CD4-positive, alpha-beta memory T cell (primary cell): ENCODE measurements around the gene MTUS2. TPM values are rescaled to one million over a fixed set of nuclear protein-coding genes. Genes with fewer than 3 reads are reported as not detected.

Source experiments
- CTCF ChIA-PET: fragments of 350-600 bp; sonication (Branson Sonifier 250); formaldehyde crosslinking; loops from one replicate; lab custom pipeline; 2021; ENCODE audit warnings: inconsistent platforms; ENCODE audit not compliant: partially characterized antibody; lab: Charles Lee
- POLR2A ChIA-PET: fragments of 350-600 bp; sonication (Branson Sonifier 250); formaldehyde crosslinking; loops from one replicate; lab custom pipeline; 2021; ENCODE audit not compliant: partially characterized antibody; lab: Charles Lee
- DNase-seq, 5 donors: peaks; one replicate each; pipeline versions ENCODE4 v3.0.0 to v3.0.0-alpha.2; 2020 to 2022; ENCODE audit warnings: mixed read lengths in 1 of 5
- H3K27ac ChIP-seq: one replicate; pipeline ENCODE4 v1.7.0; 2013; ENCODE audit warnings: low read depth, low read length
- H3K27me3 ChIP-seq: 2 replicates; pipeline ENCODE4 v1.7.0; 2013; ENCODE audit warnings: mild to moderate bottlenecking, low read length, moderate library complexity; ENCODE audit not compliant: insufficient read depth
- H3K36me3 ChIP-seq: 2 replicates; pipeline ENCODE4 v1.7.0; 2013; ENCODE audit warnings: mild to moderate bottlenecking, low read length, moderate library complexity; ENCODE audit not compliant: insufficient read depth
- H3K4me1 ChIP-seq: 2 replicates; pipeline ENCODE4 v1.7.0; 2013; ENCODE audit warnings: mild to moderate bottlenecking, low read length, moderate library complexity; ENCODE audit not compliant: insufficient read depth
- H3K4me3 ChIP-seq, 2 donors: one replicate each; pipeline ENCODE4 v1.7.0; 2013; ENCODE audit warnings: low read length in 2 of 2, mild to moderate bottlenecking in 1 of 2
- H3K9me3 ChIP-seq, 2 donors: one replicate each; pipeline ENCODE4 v1.7.0; 2013; ENCODE audit warnings: low read length in 2 of 2, control low read depth in 1 of 2; ENCODE audit not compliant: control insufficient read depth in 1 of 2
- H3K27ac Mint-ChIP-seq, 7 donors: one replicate each; pipeline ENCODE4 v1.8.0; 2020 to 2021; ENCODE audit warnings: mixed read lengths in 7 of 7, mild to moderate bottlenecking in 6 of 7, inconsistent platforms in 3 of 7, moderate library complexity in 3 of 7
- H3K27me3 Mint-ChIP-seq, 2 donors: one replicate each; pipeline ENCODE4 v1.8.0; 2020 to 2021; ENCODE audit warnings: mixed read lengths in 2 of 2
- H3K36me3 Mint-ChIP-seq, 2 donors: one replicate each; pipeline ENCODE4 v1.8.0; 2020 to 2021; ENCODE audit warnings: mixed read lengths in 2 of 2, inconsistent platforms in 1 of 2, mild to moderate bottlenecking in 1 of 2
- H3K4me1 Mint-ChIP-seq, 4 donors: one replicate each; pipeline ENCODE4 v1.8.0; 2020 to 2021; ENCODE audit warnings: mixed read lengths in 4 of 4, mild to moderate bottlenecking in 1 of 4
- H3K4me3 Mint-ChIP-seq, 8 donors: one replicate each; pipeline ENCODE4 v1.8.0; 2020 to 2021; ENCODE audit warnings: mixed read lengths in 8 of 8, mild to moderate bottlenecking in 7 of 8, moderate library complexity in 6 of 8, inconsistent platforms in 3 of 8
- H3K9me3 Mint-ChIP-seq, 8 donors: one replicate each; pipeline ENCODE4 v1.8.0; 2020 to 2021; ENCODE audit warnings: mixed read lengths in 8 of 8, mild to moderate bottlenecking in 5 of 8, inconsistent platforms in 3 of 8, moderate library complexity in 1 of 8
- intact Hi-C: fragments of 100-400 bp; cut with micrococcal nuclease; formaldehyde crosslinking; loops from one replicate; pipeline ENCODE4 v1.15.1; 2023
- polyA plus RNA-seq, 2 donors: library from polyadenylated mRNA; unstranded; fragments of 300-500 nt; fragmentation: Illumina TruSeq; gene quantifications; one replicate each; pipeline ENCODE4 v1.2.3, GENCODE V29; 2021
- total RNA-seq, 2 experiments: library from RNA; stranded (reverse); gene quantifications; one replicate each; pipeline ENCODE4 v1.2.3, GENCODE V29; 2021

MTUS2 gene
- total and polyA plus RNA-seq, 4 experiments from 2014 or later: 0.12 to 1.1 (median 0.60) TPM

GRCh38 chr13:29502391-29503008 is 682.4 kb downstream of the MTUS2 start:
- no peaks in the 10 kb centered on the region for H3K9me3 Mint-ChIP-seq
- no peak for DNase-seq
- POLR2A ChIA-PET: no interaction called here
- H3K9me3 ChIP-seq: no peaks in the 10 kb centered on the region
- CTCF ChIA-PET: interaction anchor here (1.3 to 1.7 kb wide), 2 partner anchors 13 to 32 kb away, joined by 3 to 5 read pairs; no protein-coding TSS in a partner anchor
- no peaks in the 10 kb centered on the region for H3K36me3 ChIP-seq
- no peaks in the 10 kb centered on the region for H3K4me1 ChIP-seq
- no peaks in the 10 kb centered on the region for H3K27me3 ChIP-seq
- no peaks in the 10 kb centered on the region for H3K36me3 Mint-ChIP-seq
- intact Hi-C loops: no loop called here
- H3K4me1 Mint-ChIP-seq: peaks cover 0 to 9% (median 1%) of the 10 kb centered on the region in 4 donors
- peaks cover 0 to 10% of the 10 kb centered on the region in 2 donors for H3K27me3 Mint-ChIP-seq
- H3K4me3 Mint-ChIP-seq: no peak overlapping the region
- H3K4me3 ChIP-seq: no peak overlapping the region
- H3K27ac ChIP-seq: no peak overlapping the region
- no peak overlapping the region for H3K27ac Mint-ChIP-seq

DNA sequence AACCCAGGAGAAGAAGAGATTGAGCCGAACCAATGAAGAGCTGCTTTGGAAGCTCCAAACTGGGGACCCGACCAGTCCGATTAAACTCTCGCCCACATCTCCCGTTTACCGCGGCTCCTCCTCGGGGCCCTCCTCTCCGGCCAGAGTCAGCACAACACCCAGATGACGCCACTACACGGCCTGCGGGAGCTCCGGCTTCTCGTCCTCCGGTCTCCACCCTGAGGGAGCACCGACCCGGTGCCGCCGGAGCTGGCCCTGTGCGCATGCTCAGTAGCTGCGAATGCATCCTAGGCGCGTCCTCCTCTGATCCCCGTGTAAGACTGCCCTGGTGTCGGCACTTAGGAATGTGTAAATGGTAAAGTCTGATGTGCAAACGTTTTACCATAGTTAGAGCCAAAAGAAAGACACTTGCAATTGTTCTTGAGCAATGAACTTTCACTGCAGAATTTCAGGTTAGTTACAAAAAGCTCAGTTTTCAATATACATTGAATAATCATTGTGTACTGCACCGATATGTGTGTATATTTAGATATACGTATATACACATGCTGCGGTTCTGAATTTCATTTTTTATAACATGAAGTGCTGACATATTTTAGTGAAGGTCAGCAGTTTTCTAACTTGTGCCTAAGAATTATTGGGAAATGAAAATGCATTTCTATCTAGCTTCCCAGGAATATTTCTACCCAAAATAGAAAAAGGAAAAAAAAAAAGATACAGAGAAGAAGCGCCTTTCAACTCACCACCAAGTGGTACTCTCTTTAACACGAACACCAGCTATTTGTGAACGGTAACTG is 683.1 kb downstream of the MTUS2 start:
- H3K27ac Mint-ChIP-seq: no peak overlapping the region
- H3K4me1 Mint-ChIP-seq: peaks cover 0 to 9% (median 1%) of the 10 kb centered on the region in 4 donors
- Histone ChIP-seq H3K4me3 (no peak overlapping the region), H3K9me3 (no peaks in the 10 kb centered on the region), H3K36me3 (no peaks in the 10 kb centered on the region), H3K4me1 (no peaks in the 10 kb centered on the region), H3K27ac (no peak overlapping the region), H3K27me3 (no peaks in the 10 kb centered on the region)
- intact Hi-C loops: no loop called here
- CTCF ChIA-PET: interaction anchor here (1.7 kb wide), 1 partner anchor 12 kb away, joined by 5 read pairs; no protein-coding TSS in a partner anchor
- POLR2A ChIA-PET: no interaction called here
- H3K27me3 Mint-ChIP-seq: peaks cover 0 to 10% of the 10 kb centered on the region in 2 donors
- no peak for DNase-seq
- H3K36me3 Mint-ChIP-seq: no peaks in the 10 kb centered on the region
- H3K4me3 Mint-ChIP-seq: peak overlapping the region in 1 of 8 donors; percentile 53
- H3K9me3 Mint-ChIP-seq: no peaks in the 10 kb centered on the region

DNA sequence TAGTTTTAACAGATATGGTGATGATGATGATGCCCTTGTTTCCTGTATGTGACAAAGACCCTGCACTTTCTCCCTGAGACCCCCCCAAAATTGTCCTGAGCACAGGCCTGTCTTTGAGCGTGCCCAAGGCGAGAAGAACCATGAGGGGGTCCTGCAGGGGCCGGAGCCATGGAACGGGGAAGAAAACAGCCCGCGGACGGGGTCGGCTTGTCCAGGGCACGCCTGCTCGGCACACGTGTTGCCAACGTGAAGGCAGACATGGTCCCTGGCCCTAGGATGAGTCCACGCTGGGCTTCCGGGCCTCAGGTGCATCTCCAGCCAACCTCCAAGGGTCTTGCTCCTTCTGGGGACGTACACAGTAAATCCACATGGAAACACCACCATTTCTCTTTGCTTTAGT is 684.6 kb downstream of the MTUS2 start:
- no peaks in the 10 kb centered on the region for H3K9me3 Mint-ChIP-seq
- ChIA-PET POLR2A (interaction anchor here (0.8 kb wide), 1 partner anchor 17 kb away, joined by 4 read pairs; no protein-coding TSS in a partner anchor), CTCF (interaction anchor here (9.8 kb wide), 1 partner anchor 203 kb away, joined by 162 read pairs; no protein-coding TSS in a partner anchor)
- H3K36me3 ChIP-seq: no peaks in the 10 kb centered on the region
- H3K27me3 ChIP-seq: no peaks in the 10 kb centered on the region
- H3K36me3 Mint-ChIP-seq: no peaks in the 10 kb centered on the region
- no peak overlapping the region for H3K27ac ChIP-seq
- H3K27me3 Mint-ChIP-seq: peaks cover 0 to 9% of the 10 kb centered on the region in 2 donors
- peaks cover 0 to 9% (median 1%) of the 10 kb centered on the region in 4 donors for H3K4me1 Mint-ChIP-seq
- H3K4me3 Mint-ChIP-seq: no peak overlapping the region
- H3K27ac Mint-ChIP-seq: no peak overlapping the region
- no peaks in the 10 kb centered on the region for H3K4me1 ChIP-seq
- intact Hi-C loops: loop anchor here (5.0 kb wide), 3 partner anchors 93 to 433 kb away; partner anchors contain the start of gene SLC7A1
- DNase-seq: no peak
- H3K4me3 ChIP-seq: no peak overlapping the region
- H3K9me3 ChIP-seq: no peaks in the 10 kb centered on the region

- peak overlapping the region in 1 of 8 donors; percentile 5 for H3K4me3 Mint-ChIP-seq
- Histone ChIP-seq H3K27me3 (no peaks in the 10 kb centered on the region), H3K4me3 (no peak overlapping the region), H3K4me1 (no peaks in the 10 kb centered on the region), H3K27ac (no peak overlapping the region), H3K36me3 (no peaks in the 10 kb centered on the region), H3K9me3 (no peaks in the 10 kb centered on the region)
- CTCF ChIA-PET: interaction anchor here (9.8 kb wide), 1 partner anchor 202 kb away, joined by 162 read pairs; no protein-coding TSS in a partner anchor
- no peak for DNase-seq
- POLR2A ChIA-PET: no interaction called here
- intact Hi-C loops: loop anchor here (5.0 kb wide), 3 partner anchors 92 to 432 kb away; partner anchors contain the start of gene SLC7A1
- peaks cover 0 to 9% of the 10 kb centered on the region in 2 donors for H3K27me3 Mint-ChIP-seq
- no peaks in the 10 kb centered on the region for H3K9me3 Mint-ChIP-seq
- peaks cover 0 to 9% (median 1%) of the 10 kb centered on the region in 4 donors for H3K4me1 Mint-ChIP-seq
- no peaks in the 10 kb centered on the region for H3K36me3 Mint-ChIP-seq
- H3K27ac Mint-ChIP-seq: no peak overlapping the region
These were observed 685.4 kb downstream of the MTUS2 start for GRCh38 chr13:29505511-29505910.

DNA sequence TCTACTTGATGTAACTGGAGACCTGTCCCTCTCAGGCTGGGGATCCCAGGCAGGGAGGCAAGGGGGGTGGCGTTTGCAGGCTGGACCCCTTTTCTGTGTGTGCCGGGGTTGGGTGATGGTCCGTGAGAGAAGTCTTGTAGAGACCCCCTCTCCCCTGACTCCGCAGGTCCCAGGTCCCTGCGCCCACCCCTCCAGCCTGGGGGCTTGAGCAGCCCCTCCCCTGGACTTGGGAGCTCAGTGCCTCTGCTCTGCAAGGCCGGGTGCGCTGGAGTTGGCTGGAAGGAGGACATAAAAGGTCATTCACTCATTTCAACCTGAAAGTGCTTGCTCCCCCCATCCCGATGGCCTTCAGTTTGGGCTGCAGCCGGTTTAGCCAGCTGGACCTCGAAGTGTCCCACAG is 685.8 kb downstream of the MTUS2 start:
- Mint-ChIP-seq H3K27ac (no peak overlapping the region), H3K27me3 (peaks cover 0 to 9% of the 10 kb centered on the region in 2 donors), H3K36me3 (no peaks in the 10 kb centered on the region), H3K4me1 (peaks cover 0 to 9% (median 1%) of the 10 kb centered on the region in 4 donors), H3K4me3 (no peak overlapping the region), H3K9me3 (no peaks in the 10 kb centered on the region)
- intact Hi-C loops: loop anchor here (5.0 kb wide), 3 partner anchors 91 to 431 kb away; partner anchors contain the start of gene SLC7A1
- Histone ChIP-seq H3K9me3 (no peaks in the 10 kb centered on the region), H3K27me3 (no peaks in the 10 kb centered on the region), H3K36me3 (no peaks in the 10 kb centered on the region), H3K4me1 (no peaks in the 10 kb centered on the region), H3K27ac (no peak overlapping the region), H3K4me3 (no peak overlapping the region)
- CTCF ChIA-PET: interaction anchor here (5.2 to 9.8 kb wide), 2 partner anchors 201 to 609 kb away, joined by 41 to 162 read pairs; no protein-coding TSS in a partner anchor
- POLR2A ChIA-PET: no interaction called here
- no peak for DNase-seq

DNA sequence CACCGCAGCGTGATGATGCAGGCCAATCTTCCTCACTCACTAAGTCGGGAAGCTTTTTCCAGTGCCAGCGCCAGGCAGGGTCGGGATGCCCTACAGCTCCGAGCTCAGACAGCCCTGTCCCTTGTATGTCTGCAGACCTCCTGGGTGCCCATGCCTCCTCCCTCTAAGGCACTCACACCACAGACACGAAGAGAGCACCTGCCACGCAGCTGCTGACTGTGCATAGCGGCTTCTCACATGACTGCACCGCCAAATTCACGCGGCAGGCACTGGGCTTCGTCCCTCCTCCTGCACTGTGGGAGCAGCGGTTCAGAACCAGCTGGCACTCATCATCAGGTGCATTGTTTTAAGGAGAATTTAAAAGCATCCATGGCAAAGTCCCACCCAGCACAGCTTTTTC is 687.2 kb downstream of the MTUS2 start:
- Histone ChIP-seq H3K27me3 (no peaks in the 10 kb centered on the region), H3K27ac (no peak overlapping the region), H3K4me3 (no peak overlapping the region), H3K4me1 (no peaks in the 10 kb centered on the region), H3K9me3 (no peaks in the 10 kb centered on the region), H3K36me3 (no peaks in the 10 kb centered on the region)
- POLR2A ChIA-PET: interaction anchor here (1.3 kb wide), 1 partner anchor 608 kb away, joined by 6 read pairs; no protein-coding TSS in a partner anchor
- Mint-ChIP-seq H3K36me3 (peaks cover 3 to 9% of the 10 kb centered on the region in 2 donors), H3K27ac (no peak overlapping the region), H3K9me3 (no peaks in the 10 kb centered on the region), H3K4me1 (peaks cover 0 to 9% (median 1%) of the 10 kb centered on the region in 4 donors), H3K4me3 (no peak overlapping the region), H3K27me3 (peaks cover 0 to 9% of the 10 kb centered on the region in 2 donors)
- intact Hi-C loops: loop anchor here (5.0 kb wide), 3 partner anchors 90 to 430 kb away; partner anchors contain the start of gene SLC7A1
- DNase-seq: no peak
- CTCF ChIA-PET: interaction anchor here (1.0 to 9.8 kb wide), 25 partner anchors 11 to 662 kb away, joined by 3 to 162 read pairs (median 5); partner anchors contain the start of gene SLC7A1
